Measurements from ENCODE around the gene MARCHF5. TPM values are rescaled to one million over a fixed set of nuclear protein-coding genes. Genes with fewer than 3 reads are reported as not detected.

MARCHF5 gene
- total RNA-seq, 1 experiment from 2014 or later = 17.6 TPM

DNA sequence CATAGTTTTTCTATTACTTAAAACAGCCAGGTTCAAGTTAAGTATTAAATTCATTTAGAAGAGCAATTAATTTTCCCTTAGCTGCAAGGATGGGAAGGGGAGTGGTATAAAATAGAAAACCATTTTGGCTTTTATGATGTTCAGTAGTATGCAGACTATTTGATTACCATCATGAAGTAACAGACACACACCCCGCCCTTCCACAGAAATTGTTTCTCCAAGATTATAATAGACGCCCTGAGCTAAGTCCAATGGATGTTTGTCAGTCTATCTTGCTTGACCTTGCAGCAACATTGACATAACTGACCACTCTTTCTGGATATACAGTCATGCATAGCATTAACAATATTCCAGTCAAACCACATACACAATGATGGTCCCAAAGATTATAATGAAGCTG is 42.4 kb upstream of the MARCHF5 start:
- no peak overlapping the region for H2AFZ ChIP-seq (ENCODE audit: low read length)
- DNase-seq = no peak
- no peaks in the 10 kb centered on the region for H3K9me3 Mint-ChIP-seq

More for the DNA sequence above, 42.4 kb upstream of the MARCHF5 start:
- no peak overlapping the region for H4K5ac ChIP-seq (ENCODE audit: insufficient read length, low read depth, low read length)
- no peaks in the 10 kb centered on the region for H3K27me3 ChIP-seq (ENCODE audit: insufficient read depth, low read length)
- H3T11ph ChIP-seq (ENCODE audit: low read length) = no peak overlapping the region
- H2AK5ac ChIP-seq (ENCODE audit: insufficient read length, low read length) = no peak overlapping the region
- no CpG with 5 or more reads among the region's 2 CpGs for WGBS (ENCODE audit: extremely low coverage, insufficient read length, low lambda C conversion rate)
- H3K4me3 Mint-ChIP-seq = no peak overlapping the region
- H3K9me3 ChIP-seq (ENCODE audit: control insufficient read depth, low read depth, low read length) = no peaks in the 10 kb centered on the region
- no peak overlapping the region for H2BK15ac ChIP-seq (ENCODE audit: low read depth, low read length)
- H2BK20ac ChIP-seq (ENCODE audit: low read depth, low read length, poor library complexity, severe bottlenecking) = no peak overlapping the region
- H3K56ac ChIP-seq (ENCODE audit: insufficient read length, low read depth, low read length) = no peak overlapping the region
- no peaks in the 10 kb centered on the region for H4K20me1 ChIP-seq (ENCODE audit: control insufficient read depth, insufficient read depth, insufficient read length)
- no peak overlapping the region for H2BK5ac ChIP-seq (ENCODE audit: insufficient read length, low read length)
- H3K14ac ChIP-seq (ENCODE audit: insufficient read depth, low read length) = no peak overlapping the region
- no peak overlapping the region for H3K4me2 ChIP-seq (ENCODE audit: insufficient read depth, insufficient read length, low read length)
- H3K23me2 ChIP-seq (ENCODE audit: insufficient read length, low read depth, low read length, poor library complexity, severe bottlenecking) = no peaks in the 10 kb centered on the region
- H4K91ac ChIP-seq (ENCODE audit: insufficient read length, low read depth, low read length) = no peak overlapping the region
- no peaks in the 10 kb centered on the region for H3K27me3 Mint-ChIP-seq (ENCODE audit: low read depth)
- H2BK12ac ChIP-seq (ENCODE audit: insufficient read length, low read depth, low read length) = no peak overlapping the region
- H3K4ac ChIP-seq (ENCODE audit: low read depth, low read length) = no peak overlapping the region
- no peak overlapping the region for H2BK120ac ChIP-seq (ENCODE audit: low read depth, low read length, poor library complexity, severe bottlenecking)
- no peaks in the 10 kb centered on the region for H3K4me1 ChIP-seq (ENCODE audit: insufficient read depth, low read length)
- no peak overlapping the region for H3K27ac ChIP-seq (ENCODE audit: insufficient read length, low read depth, low read length)
- H3K79me2 ChIP-seq (ENCODE audit: insufficient read depth, low read length) = no peaks in the 10 kb centered on the region
- H3K27ac Mint-ChIP-seq = no peak overlapping the region
- H3K4me1 Mint-ChIP-seq = peaks cover 5 to 14% of the 10 kb centered on the region in 2 experiments
- no peak overlapping the region for H3K9ac ChIP-seq (ENCODE audit: extremely low read depth, insufficient read length, low read length)
- H3K79me1 ChIP-seq (ENCODE audit: insufficient read depth, low read depth, low read length, poor library complexity, severe bottlenecking) = no peaks in the 10 kb centered on the region
- H3K23ac ChIP-seq (ENCODE audit: insufficient read length, low read depth, low read length) = no peak overlapping the region
- H4K8ac ChIP-seq (replicated peaks; ENCODE audit: insufficient read length, low read depth, low read length) = no peak overlapping the region
- H3K36me3 Mint-ChIP-seq (ENCODE audit: insufficient read depth in 1 of 3, low read depth in 3 of 3) = no peaks in the 10 kb centered on the region
- H3K18ac ChIP-seq (ENCODE audit: insufficient read length, low read depth, low read length) = no peak overlapping the region
- TF ChIP-seq, protein P1, sequence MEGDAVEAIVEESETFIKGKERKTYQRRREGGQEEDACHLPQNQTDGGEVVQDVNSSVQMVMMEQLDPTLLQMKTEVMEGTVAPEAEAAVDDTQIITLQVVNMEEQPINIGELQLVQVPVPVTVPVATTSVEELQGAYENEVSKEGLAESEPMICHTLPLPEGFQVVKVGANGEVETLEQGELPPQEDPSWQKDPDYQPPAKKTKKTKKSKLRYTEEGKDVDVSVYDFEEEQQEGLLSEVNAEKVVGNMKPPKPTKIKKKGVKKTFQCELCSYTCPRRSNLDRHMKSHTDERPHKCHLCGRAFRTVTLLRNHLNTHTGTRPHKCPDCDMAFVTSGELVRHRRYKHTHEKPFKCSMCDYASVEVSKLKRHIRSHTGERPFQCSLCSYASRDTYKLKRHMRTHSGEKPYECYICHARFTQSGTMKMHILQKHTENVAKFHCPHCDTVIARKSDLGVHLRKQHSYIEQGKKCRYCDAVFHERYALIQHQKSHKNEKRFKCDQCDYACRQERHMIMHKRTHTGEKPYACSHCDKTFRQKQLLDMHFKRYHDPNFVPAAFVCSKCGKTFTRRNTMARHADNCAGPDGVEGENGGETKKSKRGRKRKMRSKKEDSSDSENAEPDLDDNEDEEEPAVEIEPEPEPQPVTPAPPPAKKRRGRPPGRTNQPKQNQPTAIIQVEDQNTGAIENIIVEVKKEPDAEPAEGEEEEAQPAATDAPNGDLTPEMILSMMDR (conservative IDR thresholded peaks at IDR 0.05) = no peak

Measured in H9 (cell line).